GM18909 (cell line): ENCODE results near the gene PPP1R7.

Experiments
- ATAC-seq: cut with Tn5 transposase; IDR thresholded peaks from one replicate; pipeline ENCODE4 v1.9.1; 2021; ENCODE audit warnings: mild to moderate bottlenecking; ENCODE audit not compliant: unreplicated experiment, poor library complexity

Gene PPP1R7

DNA sequence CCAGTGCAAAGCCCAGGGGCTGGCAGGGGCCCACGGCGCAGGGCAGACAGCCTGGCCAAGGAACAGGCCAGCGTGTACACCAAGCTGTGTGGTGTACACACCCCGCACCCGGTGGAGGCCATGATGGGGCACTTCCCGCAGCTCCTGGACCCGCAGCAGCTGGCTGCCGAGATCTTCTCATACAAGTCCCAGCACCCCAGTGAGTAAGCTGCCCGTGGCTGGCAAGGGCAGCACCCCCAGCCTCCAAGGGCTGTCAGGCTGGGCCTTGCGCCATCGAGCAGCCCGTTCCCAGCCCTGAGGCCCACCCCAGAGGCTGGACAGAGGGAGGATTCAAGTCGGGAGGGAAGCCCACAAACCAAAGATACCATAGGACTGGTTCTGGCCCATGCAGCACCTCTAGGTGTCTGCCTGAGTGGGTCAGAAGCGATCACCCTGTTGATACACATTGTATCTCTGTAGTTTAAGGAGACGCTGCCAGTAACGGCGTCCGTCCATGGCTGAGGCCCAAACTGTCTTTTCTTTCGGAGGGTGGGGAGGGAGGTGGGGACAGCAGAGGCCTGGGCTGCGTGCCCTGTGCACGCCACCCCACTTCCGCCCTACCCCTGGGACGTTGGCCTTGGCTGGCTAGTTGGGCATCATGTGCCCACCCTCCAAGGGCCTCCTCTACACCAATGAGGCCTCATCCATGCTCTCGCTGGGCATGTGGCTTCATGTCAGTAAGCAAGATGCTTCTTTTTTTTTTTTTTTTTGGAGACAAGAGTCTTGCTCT lies 31.3 kb upstream of the PPP1R7 start:
- no peak for ATAC-seq

DNA sequence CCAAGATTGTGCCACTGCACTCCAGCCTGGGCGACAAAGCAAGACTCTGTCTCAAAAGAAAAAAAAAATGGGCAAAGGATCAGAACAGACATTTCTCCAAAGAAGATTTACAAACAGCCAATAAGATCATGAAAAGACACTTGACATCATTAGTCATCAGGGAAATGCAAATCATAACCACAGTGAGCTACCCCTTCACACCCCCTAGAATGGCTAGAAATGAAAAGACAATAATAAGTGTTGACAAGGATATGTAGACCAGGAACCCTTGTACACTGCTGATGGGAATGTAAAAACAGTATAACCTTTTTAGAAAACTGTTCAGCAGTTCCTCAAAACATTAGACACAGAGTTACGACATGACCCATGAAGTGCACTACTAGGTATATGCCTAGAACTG lies 29.8 kb upstream of the PPP1R7 start:
- ATAC-seq, result no peak

DNA sequence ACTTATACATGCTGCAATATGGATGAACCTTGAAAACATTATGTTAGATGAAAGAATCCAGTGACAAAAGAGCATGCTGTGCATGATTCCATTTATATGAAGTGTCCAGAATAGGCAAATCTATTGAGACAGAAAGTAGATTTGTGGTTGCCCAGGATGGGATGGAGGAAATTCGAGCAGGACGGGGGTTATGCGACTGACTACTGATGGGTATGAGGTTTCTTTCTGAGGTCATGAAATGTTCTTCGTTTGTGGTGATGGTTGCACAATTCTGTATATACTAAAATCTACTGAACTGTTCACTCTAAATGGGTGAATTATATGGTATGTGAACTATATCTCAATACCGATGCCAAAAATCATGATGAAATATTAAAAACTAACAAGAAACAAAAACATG lies 29.3 kb upstream of the PPP1R7 start:
- ATAC-seq, result no peak

DNA sequence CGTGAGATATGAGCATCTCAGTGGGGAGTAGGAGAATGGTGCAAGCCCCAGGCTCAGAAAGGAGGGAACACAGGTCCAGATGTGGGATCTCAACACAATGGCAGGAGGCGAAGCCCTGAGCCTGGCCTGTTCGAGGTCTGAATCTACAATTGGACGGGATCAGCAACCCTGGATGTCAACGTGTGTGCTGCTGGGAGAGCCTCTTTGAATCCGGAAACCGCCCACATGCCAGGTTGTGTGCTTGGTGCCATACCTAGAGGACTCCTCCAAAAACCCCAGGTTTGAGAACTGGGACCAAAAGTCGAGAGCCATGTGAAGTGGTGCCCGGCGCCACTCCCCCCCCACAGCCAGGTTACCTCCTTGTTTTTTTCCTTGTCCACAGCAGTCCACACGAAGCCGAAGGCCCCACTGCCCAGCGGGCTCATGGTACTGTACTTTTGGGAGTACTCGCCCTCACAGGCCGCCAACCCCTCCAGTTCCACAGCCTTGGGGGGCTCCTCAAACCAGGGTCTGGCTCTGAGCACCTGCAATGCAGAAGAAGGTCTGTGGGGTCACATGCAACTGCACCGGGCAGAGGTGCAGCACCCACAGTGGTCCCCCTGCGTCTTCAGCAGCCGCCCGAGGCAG lies 27.8 kb upstream of the PPP1R7 start:
- no peak for ATAC-seq

DNA sequence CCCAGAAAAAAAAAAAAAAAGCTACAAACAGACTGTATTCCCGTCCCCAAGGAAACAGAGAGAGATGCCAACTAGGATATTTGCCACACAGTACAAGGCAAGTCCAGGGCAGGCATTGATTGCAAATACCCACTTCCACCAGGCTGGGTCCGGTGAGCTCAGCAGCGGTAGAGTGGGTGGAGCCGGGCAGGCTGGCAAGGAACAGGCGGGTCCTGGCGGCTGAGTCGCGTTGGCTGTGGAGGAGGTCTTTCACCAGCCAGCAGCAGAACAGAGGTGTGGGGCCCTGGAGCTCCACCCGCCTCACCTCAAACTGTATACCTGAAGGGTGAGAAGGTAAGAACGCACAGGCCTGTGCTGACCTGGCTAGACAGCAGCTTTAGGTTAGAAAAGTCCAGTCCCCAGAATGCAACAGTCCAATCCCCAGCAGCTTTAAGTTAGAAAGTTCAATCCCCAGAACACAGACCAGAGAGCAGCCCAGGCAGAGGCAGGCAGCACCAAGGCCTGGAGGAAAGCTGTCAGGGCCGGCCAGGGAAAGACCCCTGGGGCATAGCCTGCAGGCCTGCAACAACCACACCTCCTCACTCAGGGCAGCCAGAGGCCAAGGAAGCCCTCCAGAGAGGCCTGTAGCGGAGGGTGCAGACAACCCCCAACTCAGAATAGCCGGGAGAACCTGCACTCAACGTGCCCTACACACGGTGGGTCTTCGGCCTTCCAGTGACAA lies 26.3 kb upstream of the PPP1R7 start:
- ATAC-seq, result no peak

DNA sequence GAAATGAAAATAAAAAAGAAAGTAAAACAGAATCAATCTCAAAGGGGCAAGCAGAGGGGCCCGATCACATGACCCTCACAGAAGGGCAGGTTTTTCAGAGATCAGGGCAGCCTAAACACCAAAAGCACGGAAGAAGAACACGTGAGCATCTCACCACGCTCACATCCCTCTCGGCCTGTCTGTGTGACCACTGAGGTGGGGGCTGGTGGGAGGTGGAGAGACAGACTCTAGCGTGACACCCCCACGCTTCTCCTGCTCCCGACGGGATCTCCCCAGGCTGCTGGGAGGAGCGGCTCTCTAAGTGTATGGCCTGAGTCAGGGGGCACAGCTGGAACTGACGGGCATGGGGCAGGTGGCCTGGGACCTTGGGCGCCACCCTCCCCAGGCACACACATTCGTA lies 24.6 kb upstream of the PPP1R7 start:
- ATAC-seq, result no peak

DNA sequence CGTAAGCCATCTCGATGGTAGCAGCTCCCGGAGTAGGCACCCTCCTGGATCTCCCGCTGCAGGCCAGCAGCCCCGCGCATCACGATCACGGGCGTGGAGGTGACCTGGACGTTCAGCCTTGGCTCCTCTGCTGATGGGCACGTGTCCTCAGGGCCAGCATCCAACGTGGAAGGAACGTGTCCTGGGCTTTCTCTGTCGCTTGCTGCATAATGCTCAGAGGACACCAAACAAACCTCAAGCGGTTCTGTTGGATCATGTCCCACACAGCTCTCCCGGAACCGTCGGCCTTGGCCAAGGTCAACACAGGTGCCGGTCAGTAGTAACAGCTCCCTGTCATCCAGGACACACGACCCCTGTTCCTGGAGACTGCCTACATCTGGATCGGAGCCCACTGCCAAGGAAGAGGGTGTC lies 24.1 kb upstream of the PPP1R7 start:
- no peak for ATAC-seq

DNA sequence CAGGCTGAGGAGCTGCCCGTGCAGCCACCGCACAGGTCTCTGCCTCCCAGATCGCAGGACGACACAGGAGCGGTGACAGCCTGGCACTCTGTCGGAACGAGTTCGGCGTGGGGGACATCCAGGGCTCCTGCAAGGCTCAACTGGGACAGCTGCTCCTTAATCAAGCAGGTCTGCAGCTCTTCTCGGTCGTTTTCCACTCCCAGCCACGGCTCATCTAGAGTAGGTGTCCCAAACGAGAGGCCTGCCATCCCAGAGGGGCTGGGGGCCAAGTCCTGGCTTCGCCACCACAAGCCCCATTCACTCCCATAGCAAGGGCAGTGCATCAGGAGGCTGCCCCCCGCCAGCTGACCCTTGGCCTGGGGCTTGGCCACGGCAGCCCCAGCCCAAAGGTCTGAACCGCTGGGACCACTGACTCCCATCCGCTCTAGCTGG lies 23.5 kb upstream of the PPP1R7 start:
- ATAC-seq, result no peak

DNA sequence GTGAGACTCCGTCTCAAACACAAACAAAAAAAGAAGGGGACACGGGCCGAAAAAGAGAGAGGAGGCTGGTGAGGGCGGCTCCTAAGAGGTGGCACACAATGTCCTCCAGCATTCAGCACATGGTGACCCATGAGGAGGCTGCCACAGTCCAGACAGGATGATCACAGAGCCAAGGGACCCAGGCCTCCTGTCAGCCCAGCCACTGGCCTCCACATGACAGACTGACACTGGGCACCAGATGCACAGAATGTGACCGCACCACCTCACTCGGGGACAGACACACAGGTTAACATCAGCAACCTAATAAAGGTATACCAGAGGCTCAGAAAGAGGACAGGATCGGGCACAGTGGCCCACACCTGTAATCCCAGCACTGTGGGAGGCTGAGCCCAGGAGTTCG lies 22.0 kb upstream of the PPP1R7 start:
- ATAC-seq, result no peak

DNA sequence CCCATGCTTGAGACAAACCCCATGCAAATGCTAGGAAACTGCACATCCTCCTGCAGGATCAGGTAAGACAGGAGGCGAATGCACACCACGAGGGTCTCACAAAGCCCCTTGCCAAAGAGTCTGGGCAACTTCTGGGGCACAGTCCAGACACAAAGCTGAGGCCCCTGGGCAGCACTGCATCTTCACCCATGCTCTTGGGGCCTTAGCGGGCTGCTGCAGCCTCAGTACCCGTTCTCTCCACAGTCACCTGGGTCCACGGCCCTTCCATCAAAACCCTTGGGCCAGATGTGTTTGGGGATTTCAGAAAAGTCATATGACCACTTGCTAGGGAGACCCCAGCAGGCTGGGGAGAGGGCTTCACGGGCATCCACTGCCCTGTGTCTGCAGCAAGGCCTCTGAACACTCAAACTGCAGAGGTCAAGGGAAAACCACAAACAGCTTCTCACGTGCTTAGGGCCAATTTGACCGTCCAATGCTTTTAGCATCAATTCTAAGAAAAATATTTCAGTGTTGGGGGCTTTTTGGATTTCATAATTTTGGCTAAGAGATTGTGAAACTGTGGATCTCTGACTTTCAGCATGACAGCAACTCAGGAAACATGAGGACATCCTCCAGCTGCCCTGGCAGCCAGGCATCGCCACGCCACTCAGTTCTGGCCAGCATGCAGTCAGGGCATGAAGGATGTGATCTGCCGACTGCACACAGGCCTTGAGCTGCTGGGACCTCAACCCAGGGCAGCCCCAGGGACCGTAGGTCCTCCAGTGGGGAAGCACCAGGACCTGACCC lies 21.0 kb upstream of the PPP1R7 start:
- ATAC-seq, result no peak

DNA sequence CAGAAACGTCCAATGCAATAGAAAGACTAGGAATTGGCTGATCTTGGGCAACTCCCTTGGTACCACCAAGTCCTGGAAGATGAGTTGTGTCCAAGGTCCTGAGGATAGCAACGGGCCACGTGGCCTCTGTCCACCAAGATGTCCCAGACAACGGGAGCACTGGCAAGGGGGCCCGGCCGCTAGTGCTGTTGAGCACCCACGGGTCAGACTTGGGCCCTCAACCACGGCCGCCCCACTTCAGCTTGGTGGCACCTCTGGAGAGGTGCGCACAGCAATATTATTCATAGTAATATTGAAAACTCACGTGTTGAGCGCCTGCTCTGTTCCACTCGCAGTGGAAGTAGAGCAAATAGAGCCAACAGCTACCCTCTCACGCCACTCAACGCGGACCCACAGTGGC lies 20.0 kb upstream of the PPP1R7 start:
- ATAC-seq, result no peak

DNA sequence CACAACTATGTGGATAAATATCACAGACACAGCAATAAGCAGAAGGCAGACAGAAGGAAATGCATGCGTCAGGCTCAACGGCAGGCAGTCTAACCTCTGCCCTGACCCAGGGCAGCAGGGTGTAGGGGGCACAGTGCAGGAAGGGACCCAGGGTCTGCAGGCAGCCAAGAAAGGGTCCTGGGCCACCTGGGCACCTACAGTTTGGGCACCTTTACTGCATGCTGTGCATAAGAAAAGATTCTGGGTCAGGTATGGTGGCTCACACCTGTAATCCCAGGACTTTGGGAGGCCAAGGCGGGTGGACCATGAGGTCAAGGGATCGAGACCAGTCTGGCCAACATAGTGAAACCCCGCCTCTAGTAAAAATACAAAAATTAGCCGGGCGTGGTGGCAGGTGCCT lies 18.7 kb upstream of the PPP1R7 start:
- ATAC-seq, result no peak

DNA sequence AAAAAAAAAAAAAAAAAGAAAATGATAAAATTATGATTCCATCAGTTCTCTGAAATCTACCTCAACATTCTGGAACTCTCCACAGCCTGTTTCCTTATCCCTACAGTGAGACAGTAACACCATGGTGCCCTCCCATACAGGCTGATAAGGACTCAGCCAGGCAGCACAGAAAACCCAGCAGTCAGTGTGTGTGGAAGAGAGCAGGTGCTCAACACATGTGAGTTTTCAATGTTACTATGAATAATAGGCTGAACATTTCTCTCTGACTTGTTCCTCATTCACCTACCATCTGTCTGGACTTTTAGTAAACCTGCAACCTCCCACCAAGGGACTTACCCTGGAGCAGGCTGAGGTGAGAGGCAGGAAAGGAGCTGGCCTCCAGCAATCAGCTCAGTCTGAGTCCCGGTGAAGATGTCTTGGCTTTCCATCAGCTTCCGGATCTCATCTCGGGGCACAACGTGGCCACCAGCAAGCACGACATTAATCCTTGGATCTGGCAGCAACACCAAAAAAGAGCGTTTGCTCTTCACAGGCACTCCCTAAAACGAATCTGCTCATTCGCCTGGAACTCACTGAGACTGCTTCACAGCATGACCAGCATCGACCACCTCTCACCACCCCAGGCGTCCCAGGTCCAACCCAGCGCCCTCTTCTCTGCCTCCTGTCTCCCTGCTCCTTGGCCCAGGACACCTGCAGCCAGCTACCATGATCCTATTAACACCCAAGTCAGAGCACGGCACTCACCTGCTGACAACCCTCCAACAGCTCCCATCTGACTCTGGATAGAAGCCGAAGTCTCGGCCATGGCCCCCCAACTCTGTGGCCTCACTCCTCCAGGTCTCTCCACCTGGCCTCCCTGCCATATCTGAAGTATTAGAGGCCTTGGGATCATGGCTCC lies 17.5 kb upstream of the PPP1R7 start:
- no peak for ATAC-seq

DNA sequence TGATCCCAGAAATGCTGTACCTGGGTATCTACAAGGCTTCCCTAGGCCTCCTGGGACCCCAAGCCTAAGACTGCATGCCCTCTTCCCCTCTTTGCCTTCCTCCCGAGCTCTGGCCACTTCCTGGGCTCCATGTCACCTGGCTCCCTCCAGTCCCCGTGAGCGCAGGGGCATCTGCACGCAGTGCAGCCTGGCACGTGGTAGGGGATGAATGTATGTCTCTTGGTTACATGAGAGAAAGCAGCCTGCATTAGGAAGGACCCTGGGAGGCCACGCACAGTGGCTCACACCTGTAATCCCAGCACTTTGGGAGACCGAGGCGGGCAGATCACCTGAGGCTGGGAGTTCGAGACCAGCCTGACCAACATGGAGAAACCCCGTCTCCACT lies 16.8 kb upstream of the PPP1R7 start:
- no peak for ATAC-seq

DNA sequence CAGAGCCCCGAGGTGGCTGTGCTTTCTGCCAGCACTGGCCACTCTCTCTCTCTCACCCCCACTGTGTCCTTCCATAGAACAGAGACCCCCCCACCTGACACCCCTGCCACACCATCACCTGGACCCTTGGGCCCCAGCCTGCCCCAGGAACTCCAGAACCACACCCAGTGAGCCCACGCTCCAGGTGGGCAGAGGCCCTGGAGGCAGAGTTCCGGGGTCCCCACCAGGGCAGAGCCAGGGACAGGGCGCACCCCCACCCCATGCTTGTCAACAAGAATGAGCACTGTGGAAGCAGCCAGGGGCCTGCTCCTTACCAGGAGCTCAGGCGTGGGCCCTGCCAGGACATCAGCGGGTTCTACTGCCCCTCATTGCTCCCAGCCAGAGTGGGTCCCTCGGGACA lies 15.6 kb upstream of the PPP1R7 start:
- no peak for ATAC-seq

DNA sequence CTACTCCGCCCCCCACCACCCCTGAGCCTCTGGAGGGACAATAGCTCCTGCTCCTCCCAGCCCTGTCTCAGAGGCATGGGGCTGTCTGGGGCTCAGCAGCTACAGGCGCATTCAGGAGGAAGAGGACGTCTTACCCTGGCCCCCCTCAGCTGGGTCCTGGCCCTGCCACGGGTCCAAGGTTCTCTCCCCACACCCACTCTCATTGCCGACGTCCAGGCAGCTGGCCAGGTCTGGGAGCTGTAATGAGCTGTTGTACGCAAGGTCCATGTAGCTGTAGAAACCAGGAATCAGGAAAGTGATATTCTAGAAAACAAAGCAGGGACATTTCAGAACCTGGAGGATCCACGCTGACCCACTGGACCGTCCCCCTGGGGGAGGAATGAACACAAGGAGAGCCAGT lies 14.5 kb upstream of the PPP1R7 start:
- ATAC-seq, result no peak

DNA sequence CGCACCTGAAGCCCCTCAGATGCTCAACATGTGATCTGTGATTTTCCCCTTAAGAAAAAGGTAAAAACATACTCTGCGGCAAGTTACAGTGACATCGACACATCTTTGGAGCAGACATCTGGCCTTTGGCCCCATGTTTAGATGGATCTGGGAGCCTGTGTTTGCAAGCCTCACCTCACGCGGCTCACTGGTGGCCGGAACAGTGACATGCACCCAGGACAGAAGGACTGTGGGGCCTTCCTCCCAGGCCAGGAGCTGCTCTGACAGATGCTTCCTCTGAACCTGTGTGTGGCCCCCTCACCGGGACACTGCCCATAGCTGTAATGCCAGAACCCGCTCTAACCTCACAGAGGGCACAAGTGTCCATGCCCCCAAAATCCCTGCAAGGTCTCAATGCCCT lies 14.1 kb upstream of the PPP1R7 start:
- no peak for ATAC-seq

DNA sequence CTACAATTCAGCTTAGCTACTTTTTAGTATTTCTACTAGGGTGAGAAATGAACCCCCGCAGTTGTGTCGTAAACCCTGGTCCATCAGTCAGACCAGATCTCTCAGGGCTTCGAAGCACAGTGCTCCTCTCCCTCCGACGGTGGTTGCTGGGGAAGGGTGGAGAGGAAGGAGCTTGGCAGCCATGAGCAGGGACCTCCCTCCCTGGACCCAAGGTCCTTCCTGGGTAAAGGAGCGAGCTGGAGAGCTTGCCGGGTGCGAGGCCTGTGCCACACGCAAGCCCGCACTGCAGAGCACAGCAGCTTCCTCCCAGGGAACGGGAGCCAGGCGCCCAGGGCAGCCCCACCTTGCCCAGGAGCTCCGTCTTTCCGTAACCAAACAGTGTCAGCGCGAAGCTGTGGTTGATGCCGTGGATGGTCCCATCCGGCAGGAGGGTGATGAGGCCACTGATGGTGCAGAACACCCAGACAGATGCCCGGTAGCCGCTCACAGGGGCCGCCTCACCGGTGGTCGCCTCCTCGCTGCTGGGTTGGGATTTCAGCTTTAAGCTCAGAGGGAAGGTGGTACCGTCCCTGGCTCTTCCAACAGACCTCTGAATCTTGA lies 13.5 kb upstream of the PPP1R7 start:
- ATAC-seq, result no peak
